C4-2B (cell line): ENCODE results near the gene TTC39B.

Experiments used
- H3K27ac ChIP-seq: fragments of 450-650 bp; 2 replicates; pipeline ENCODE4 v1.5.1; 2017
- ZFX ChIP-seq: fragments of 450-650 bp; IDR thresholded peaks from 2 replicates; pipeline ENCODE4 v1.6.1; 2017
- TF ChIP-seq, protein P1 (sequence below): fragments of 450-650 bp; conservative IDR thresholded peaks from 2 replicates; pipeline ENCODE4 v1.5.1; 2017; ENCODE audit warnings: mild to moderate bottlenecking

The TTC39B gene

GRCh38 chr9:15299374-15299939, 7.6 kb downstream of the TTC39B start:
- no peak overlapping the region for H3K27ac ChIP-seq
- TF ChIP-seq, protein P1, sequence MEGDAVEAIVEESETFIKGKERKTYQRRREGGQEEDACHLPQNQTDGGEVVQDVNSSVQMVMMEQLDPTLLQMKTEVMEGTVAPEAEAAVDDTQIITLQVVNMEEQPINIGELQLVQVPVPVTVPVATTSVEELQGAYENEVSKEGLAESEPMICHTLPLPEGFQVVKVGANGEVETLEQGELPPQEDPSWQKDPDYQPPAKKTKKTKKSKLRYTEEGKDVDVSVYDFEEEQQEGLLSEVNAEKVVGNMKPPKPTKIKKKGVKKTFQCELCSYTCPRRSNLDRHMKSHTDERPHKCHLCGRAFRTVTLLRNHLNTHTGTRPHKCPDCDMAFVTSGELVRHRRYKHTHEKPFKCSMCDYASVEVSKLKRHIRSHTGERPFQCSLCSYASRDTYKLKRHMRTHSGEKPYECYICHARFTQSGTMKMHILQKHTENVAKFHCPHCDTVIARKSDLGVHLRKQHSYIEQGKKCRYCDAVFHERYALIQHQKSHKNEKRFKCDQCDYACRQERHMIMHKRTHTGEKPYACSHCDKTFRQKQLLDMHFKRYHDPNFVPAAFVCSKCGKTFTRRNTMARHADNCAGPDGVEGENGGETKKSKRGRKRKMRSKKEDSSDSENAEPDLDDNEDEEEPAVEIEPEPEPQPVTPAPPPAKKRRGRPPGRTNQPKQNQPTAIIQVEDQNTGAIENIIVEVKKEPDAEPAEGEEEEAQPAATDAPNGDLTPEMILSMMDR = no peak
- no peak for TF ChIP-seq ZFX

DNA sequence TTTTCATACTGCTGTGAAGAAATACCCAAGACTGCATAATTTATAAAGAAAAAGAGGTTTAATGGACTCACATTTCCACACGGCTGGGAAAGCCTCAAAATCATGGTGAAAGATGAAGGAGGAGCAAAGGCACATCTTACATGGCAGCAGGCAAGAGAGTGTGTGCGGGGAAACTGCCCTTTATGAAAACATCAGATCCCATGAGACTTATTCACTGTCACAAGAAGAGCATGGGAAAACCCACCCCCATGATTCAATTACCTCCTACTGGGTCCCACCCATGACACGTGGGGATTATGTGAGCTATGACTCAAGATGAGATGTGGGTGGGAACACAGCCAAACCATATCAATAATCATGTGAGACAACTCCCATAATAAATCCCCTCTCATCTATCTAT, 8.7 kb downstream of the TTC39B start:
- no peak for TF ChIP-seq ZFX
- TF ChIP-seq, protein P1 = no peak
- no peak overlapping the region for H3K27ac ChIP-seq

DNA sequence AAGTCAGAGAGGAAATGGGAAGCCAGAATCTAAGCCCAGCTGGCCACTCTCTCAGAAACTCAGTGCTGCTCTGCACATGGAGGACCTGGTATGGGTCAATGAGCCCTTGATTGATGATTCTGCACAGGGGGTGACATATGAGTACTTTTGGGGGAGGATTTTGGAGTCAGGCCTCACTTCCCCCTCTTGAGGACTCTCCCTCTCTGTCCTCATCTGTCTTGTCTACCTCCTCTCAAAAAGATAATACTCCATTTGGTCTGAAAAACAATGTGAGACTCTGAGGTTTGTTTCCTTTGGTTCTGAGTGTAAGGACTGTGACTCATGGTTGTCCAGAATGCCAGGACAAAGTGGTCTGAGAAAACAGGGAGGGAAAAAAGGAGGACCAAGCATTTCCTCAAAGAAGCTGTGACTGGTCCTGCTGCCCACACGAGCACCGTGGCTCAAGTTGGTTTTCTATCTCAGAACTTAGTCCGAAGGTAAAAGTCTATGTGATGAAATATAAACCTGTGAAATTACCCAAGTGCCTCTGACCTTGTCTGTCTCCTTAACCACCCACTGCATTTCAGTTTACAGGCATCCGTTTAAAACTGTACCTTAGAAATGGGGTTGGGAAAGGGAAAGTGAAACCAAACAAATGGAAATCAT, 11.1 kb downstream of the TTC39B start:
- TF ChIP-seq, protein P1 = no peak
- no peak for TF ChIP-seq ZFX
- peak overlapping the region; percentile 72 for H3K27ac ChIP-seq

- no peak overlapping the region for H3K27ac ChIP-seq
- TF ChIP-seq, protein P1 = no peak
- TF ChIP-seq ZFX = no peak
Observed at GRCh38 chr9:15294604-15295003, 12.4 kb downstream of the TTC39B start.

DNA sequence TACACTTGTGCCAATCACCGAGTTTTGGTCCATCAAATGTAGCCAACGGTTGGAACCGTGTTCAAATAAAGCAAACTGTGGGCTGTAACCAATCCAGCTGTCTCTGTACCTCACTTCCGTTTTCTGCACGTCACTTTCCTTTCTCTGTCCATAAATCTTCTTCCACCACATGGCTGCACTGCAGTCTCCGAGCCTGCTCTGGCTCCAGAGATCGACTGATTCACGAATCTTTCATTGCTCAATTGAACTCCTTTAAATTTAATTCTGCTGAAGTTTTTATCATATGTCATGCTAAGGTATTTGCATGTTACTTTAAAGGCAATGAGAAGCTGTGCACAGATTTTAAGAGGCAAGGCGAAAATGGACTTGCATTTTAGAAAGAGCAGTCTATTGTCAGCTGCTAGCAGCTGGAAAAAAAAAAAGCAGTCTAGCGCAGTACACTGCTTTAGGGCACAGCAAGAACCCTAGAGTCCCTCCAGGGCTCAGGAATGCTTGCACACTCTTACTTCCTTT, 13.2 kb downstream of the TTC39B start:
- H3K27ac ChIP-seq = no peak overlapping the region
- TF ChIP-seq, protein P1 = no peak
- TF ChIP-seq ZFX = no peak

DNA sequence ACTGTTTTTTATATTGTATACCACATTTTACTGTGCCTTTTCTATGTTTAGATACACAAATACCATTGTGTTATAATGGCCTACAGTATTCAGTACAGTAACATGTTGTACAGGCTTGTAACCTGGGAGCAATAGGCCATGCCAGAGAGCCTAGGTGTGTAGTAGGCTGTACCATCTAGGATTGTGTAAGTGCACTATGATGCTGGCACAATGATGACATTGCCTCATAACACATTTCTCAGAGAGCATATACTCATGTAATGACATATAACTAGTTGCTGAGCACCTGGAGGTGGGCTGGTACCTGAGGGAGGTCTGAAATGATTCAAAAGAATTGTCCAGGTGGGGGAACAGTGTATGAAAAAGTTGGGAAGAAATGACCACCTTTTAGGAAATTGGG, 13.9 kb downstream of the TTC39B start:
- H3K27ac ChIP-seq = no peak overlapping the region

GRCh38 chr9:15289603-15290002, 17.4 kb downstream of the TTC39B start:
- no peak for TF ChIP-seq ZFX
- TF ChIP-seq, protein P1 = no peak
- H3K27ac ChIP-seq = no peak overlapping the region

More for the DNA sequence above, 13.9 kb downstream of the TTC39B start:
- TF ChIP-seq ZFX = no peak
- TF ChIP-seq, protein P1 = no peak
